ENCODE data around the gene FAM229A. TPM values are rescaled to one million over a fixed set of nuclear protein-coding genes. Genes with fewer than 3 reads are reported as not detected.

The FAM229A gene
- total and polyA plus RNA-seq, 9 of the 15 experiments (the other 6 are each of a cell fraction or from before 2014, with no cell fraction given): 0.04 to 21.6 (median 7.4) TPM

DNA sequence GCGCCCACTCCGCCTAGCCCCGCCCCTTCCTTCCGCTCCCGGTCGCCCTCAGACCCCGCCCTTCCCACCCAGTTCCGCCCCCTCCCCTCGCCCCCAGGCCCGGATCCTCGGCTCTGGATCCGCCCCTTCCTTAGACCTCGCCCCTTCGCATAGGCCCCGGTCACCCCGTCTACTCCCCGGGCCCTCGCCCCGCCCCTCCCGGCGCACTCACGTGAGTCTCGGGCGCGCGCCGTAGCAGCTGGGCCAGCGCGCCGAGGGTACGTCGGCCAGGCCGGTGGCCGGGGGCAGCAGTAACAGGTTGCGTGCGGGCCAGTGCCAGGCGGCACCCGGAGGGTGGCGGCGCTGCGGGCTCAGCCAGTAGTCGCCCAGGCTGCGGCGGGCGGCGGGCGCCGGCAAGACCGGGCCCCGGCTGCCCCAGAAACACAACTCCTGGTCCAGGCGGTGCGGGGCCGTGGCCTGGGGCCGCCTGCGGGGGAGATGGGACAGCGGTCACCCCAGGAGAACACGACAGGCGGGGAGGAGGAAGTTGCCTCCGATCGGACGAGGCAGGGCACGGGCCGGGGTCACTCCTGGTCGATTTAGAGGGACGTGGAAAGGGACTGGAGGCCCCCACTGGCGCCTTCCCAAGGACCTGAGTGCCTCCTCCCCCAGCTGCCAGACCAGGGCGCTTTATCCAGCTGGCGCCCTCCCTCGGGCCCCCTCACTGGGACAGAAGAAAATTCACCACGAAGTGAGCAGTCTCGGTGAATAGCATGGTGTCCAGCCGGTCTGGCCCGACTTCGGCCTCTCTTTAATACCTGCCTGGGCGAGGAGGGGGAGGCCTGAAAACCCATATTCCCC is 10.7 kb downstream of the FAM229A start (continued):
- TF ChIP-seq, protein P1, sequence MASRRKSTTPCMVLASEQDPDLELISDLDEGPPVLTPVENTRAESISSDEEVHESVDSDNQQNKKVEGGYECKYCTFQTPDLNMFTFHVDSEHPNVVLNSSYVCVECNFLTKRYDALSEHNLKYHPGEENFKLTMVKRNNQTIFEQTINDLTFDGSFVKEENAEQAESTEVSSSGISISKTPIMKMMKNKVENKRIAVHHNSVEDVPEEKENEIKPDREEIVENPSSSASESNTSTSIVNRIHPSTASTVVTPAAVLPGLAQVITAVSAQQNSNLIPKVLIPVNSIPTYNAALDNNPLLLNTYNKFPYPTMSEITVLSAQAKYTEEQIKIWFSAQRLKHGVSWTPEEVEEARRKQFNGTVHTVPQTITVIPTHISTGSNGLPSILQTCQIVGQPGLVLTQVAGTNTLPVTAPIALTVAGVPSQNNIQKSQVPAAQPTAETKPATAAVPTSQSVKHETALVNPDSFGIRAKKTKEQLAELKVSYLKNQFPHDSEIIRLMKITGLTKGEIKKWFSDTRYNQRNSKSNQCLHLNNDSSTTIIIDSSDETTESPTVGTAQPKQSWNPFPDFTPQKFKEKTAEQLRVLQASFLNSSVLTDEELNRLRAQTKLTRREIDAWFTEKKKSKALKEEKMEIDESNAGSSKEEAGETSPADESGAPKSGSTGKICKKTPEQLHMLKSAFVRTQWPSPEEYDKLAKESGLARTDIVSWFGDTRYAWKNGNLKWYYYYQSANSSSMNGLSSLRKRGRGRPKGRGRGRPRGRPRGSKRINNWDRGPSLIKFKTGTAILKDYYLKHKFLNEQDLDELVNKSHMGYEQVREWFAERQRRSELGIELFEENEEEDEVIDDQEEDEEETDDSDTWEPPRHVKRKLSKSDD (conservative IDR thresholded peaks at IDR 0.05; ENCODE audit: low read length): no peak
- TF ChIP-seq STAT5A (IDR thresholded peaks at IDR 0.05; ENCODE audit: borderline replicate concordance, low read length) (no peak), ZNF134 (CRISPR knock-in tag; conservative IDR thresholded peaks at IDR 0.05) (no peak), THRAP3 (IDR thresholded peaks at IDR 0.05; ENCODE audit: borderline replicate concordance) (no peak), TOE1 (IDR thresholded peaks at IDR 0.05; ENCODE audit: borderline replicate concordance) (0 out of 2 replicates have a peak, but pooled peaks have one; percentile 21), TOE1 (CRISPR knock-in tag; IDR thresholded peaks at IDR 0.05; ENCODE audit: borderline replicate concordance, low read depth) (0 out of 2 replicates have a peak, but pooled peaks have one; percentile 64), FIP1L1 (IDR thresholded peaks at IDR 0.05; ENCODE audit: low read depth, low read length, poor library complexity, severe bottlenecking) (no peak), GATA2 (CRISPR knock-in tag; IDR thresholded peaks at IDR 0.05) (no peak), ZC3H11A (IDR thresholded peaks at IDR 0.05; ENCODE audit: low read depth, low read length) (no peak), SAFB2 (IDR thresholded peaks at IDR 0.05; ENCODE audit: borderline replicate concordance, low read depth, low read length, severe bottlenecking) (no peak), ZNF644 (tag; IDR thresholded peaks at IDR 0.05; ENCODE audit: low read depth) (no peak; the same call in 1 of the 2 replicates), NFYB (IDR thresholded peaks at IDR 0.05; ENCODE audit: extremely low read depth, insufficient read length) (no peak), CHD2 (IDR thresholded peaks at IDR 0.05; ENCODE audit: low read depth, low read length) (no peak), BRD9 (IDR thresholded peaks at IDR 0.05; ENCODE audit: low read depth, partially characterized antibody) (no peak), CBX5 (IDR thresholded peaks at IDR 0.05; ENCODE audit: borderline replicate concordance, low read depth) (no peak), HMGN3 (IDR thresholded peaks at IDR 0.05; ENCODE audit: borderline replicate concordance, extremely low read depth, insufficient read length, low read depth, low read length) (peak; percentile 74), RAD51 (IDR thresholded peaks at IDR 0.05; ENCODE audit: borderline replicate concordance, low read depth) (no peak), ZNF778 (CRISPR knock-in tag; IDR thresholded peaks at IDR 0.05) (no peak), LARP7 (IDR thresholded peaks at IDR 0.05) (no peak), SMARCB1 (IDR thresholded peaks at IDR 0.05; ENCODE audit: insufficient read length, low read depth) (no peak), FOS (IDR thresholded peaks at IDR 0.05; ENCODE audit: extremely low read depth, insufficient read length) (no peak), HCFC1 (IDR thresholded peaks at IDR 0.05; ENCODE audit: low read depth, low read length) (no peak; the same call in 1 of the 2 replicates)
- TF ChIP-seq, protein P2, sequence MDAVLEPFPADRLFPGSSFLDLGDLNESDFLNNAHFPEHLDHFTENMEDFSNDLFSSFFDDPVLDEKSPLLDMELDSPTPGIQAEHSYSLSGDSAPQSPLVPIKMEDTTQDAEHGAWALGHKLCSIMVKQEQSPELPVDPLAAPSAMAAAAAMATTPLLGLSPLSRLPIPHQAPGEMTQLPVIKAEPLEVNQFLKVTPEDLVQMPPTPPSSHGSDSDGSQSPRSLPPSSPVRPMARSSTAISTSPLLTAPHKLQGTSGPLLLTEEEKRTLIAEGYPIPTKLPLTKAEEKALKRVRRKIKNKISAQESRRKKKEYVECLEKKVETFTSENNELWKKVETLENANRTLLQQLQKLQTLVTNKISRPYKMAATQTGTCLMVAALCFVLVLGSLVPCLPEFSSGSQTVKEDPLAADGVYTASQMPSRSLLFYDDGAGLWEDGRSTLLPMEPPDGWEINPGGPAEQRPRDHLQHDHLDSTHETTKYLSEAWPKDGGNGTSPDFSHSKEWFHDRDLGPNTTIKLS (IDR thresholded peaks at IDR 0.05; ENCODE audit: borderline replicate concordance, low read depth): no peak; the same call in 1 of the 2 replicates
- TF ChIP-seq, protein P3, sequence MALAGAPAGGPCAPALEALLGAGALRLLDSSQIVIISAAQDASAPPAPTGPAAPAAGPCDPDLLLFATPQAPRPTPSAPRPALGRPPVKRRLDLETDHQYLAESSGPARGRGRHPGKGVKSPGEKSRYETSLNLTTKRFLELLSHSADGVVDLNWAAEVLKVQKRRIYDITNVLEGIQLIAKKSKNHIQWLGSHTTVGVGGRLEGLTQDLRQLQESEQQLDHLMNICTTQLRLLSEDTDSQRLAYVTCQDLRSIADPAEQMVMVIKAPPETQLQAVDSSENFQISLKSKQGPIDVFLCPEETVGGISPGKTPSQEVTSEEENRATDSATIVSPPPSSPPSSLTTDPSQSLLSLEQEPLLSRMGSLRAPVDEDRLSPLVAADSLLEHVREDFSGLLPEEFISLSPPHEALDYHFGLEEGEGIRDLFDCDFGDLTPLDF (CRISPR knock-in tag; IDR thresholded peaks at IDR 0.05): peak; percentile 66; the same call in 1 of the 2 replicates

Data from K562 (cell line).